GM10248 (cell line): ENCODE results near the gene CACNG7.
"Not testable (repeated sequence)": the region's sequence is repeated elsewhere in the genome, so short reads cannot be mapped to it uniquely, and the experiment has no call there.

Experiments used
- CTCF ChIA-PET: fragments of 300-600 bp; sonication (Branson Sonifier 250); formaldehyde crosslinking; extraction: SDS; loops from one replicate; lab custom pipeline; 2021; ENCODE audit warnings: antibody characterized with exemption; lab: Yijun Ruan, JAX
- POLR2A ChIA-PET: fragments of 350-650 bp; sonication (Branson Sonifier 250); formaldehyde crosslinking; extraction: SDS; loops from one replicate; lab custom pipeline; 2020; ENCODE audit warnings: antibody characterized with exemption; lab: Yijun Ruan, JAX
- DNase-seq: peaks from one replicate; pipeline ENCODE4 v3.0.0; 2012; ENCODE audit errors: extremely low spot score
- CTCF ChIP-seq: IDR thresholded peaks from 2 replicates; pipeline ENCODE4 v1.5.1; 2012; ENCODE audit warnings: mild to moderate bottlenecking, low read depth; ENCODE audit errors: extremely low read depth, missing control alignments, control extremely low read depth

The CACNG7 gene

DNA sequence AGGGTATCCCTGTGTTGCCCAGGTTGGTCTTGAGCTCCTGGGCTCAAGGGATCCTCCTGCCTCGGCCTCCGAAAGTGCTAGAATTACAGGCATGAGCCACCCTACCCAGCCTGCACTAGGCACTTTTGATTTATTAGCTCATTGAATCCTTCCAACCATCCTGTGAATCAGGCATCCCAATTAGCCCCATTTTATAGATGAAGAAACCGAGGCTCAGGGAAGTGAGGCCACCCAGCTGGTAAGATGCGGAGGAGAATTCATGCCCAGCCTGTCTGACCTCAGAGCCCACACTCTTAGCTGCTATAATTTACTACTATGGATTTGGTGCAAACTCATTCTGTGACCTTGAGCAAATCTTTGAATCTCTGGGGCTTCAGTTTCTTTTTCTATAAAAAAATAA is 35.9 kb downstream of the CACNG7 start:
- TF ChIP-seq CTCF: no peak
- ChIA-PET POLR2A (no interaction called here), CTCF (no interaction called here)
- DNase-seq: no peak

GRCh38 chr19:53945441-53945840 is 36.4 kb downstream of the CACNG7 start:
- no peak for TF ChIP-seq CTCF
- DNase-seq: no peak
- CTCF ChIA-PET: no interaction called here
- POLR2A ChIA-PET: no interaction called here

- POLR2A ChIA-PET: no interaction called here
These were observed 36.9 kb downstream of the CACNG7 start for GRCh38 chr19:53945998-53946397.

GRCh38 chr19:53947624-53948023 is 38.5 kb downstream of the CACNG7 start:
- DNase-seq: no peak
- ChIA-PET POLR2A (no interaction called here), CTCF (interaction anchor here (1.1 kb wide), 1 partner anchor 105 kb away, joined by 3 read pairs; no protein-coding TSS in a partner anchor)
- TF ChIP-seq CTCF: no peak

More at GRCh38 chr19:53945998-53946397, 36.9 kb downstream of the CACNG7 start:
- CTCF ChIA-PET: no interaction called here
- no peak for DNase-seq
- TF ChIP-seq CTCF: no peak

DNA sequence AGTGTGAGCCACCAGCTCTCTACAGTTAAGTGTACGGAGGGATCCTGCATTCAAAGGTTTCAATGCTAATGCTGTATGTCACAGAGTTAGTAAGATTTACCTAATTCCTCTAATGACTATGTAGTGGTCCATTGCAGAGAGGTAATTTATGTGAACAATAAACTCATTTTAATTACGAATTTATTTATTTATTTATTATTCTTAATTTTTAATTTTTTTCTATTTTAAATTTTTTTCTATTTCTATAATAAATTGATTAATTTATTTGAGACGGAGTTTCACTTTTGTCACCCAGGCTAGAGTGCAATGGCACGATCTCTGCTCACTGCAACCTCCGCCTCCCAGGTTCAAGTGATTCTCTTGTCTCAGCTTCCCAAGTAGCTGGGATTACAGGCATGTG is 39.5 kb downstream of the CACNG7 start:
- CTCF ChIA-PET, DNase-seq, POLR2A ChIA-PET: not testable (repeated sequence)

GRCh38 chr19:53951436-53951835 is 42.4 kb downstream of the CACNG7 start:
- DNase-seq: no peak
- no peak for TF ChIP-seq CTCF
- CTCF ChIA-PET: interaction anchor here (1.5 kb wide), 1 partner anchor 9 kb away, joined by 4 read pairs; no protein-coding TSS in a partner anchor
- POLR2A ChIA-PET: no interaction called here

- DNase-seq: no peak
- ChIA-PET CTCF (interaction anchor here (1.1 to 1.5 kb wide), 2 partner anchors 8 to 78 kb away, joined by 3 to 4 read pairs; no protein-coding TSS in a partner anchor), POLR2A (no interaction called here)
- no peak for TF ChIP-seq CTCF
These were observed 42.9 kb downstream of the CACNG7 start for GRCh38 chr19:53951947-53952346.
